ENCODE results near the gene FADS3.

- TF ChIP-seq CTCF (IDR thresholded peaks at IDR 0.05 in 2 of 3, conservative IDR thresholded peaks at IDR 0.05 in 1 of 3; ENCODE audit: borderline replicate concordance in 1 of 3, insufficient read depth in 1 of 3, low read depth in 2 of 3, low read length in 2 of 3) (no peak), ZFX (IDR thresholded peaks at IDR 0.05) (no peak), SRF (IDR thresholded peaks at IDR 0.05; ENCODE audit: low read depth) (no peak), EZH2phosphoT487 (IDR thresholded peaks at IDR 0.05; ENCODE audit: borderline replicate concordance) (no peak), RAD21 (IDR thresholded peaks at IDR 0.05; ENCODE audit: low read depth) (no peak), POLR2A (IDR thresholded peaks at IDR 0.05; ENCODE audit: borderline replicate concordance, extremely low read depth, insufficient read depth, insufficient read length) (no peak), POLR2AphosphoS5 (IDR thresholded peaks at IDR 0.05; ENCODE audit: low read depth, low read length) (no peak), YY1 (IDR thresholded peaks at IDR 0.05; ENCODE audit: extremely low read depth, insufficient replicate concordance, low read depth, low read length) (no peak), MAX (IDR thresholded peaks at IDR 0.05) (no peak)
Measured at GRCh38 chr11:61832207-61832606, 59.1 kb downstream of the FADS3 start.

Measured in HCT116 (cell line).